Stomach (tissue), 4 donors: ENCODE measurements around the gene SPATS2.

Experiments
- EP300 ChIP-seq: sonication (generic); formaldehyde crosslinking; IDR thresholded peaks from one replicate; pipeline ENCODE4 v1.6.1; 2017; ENCODE audit warnings: antibody characterized with exemption
- POLR2A ChIP-seq, 4 donors: fragments of 450-650 bp; IDR thresholded peaks; one replicate each; pipeline ENCODE4 v1.6.1; 2016; ENCODE audit warnings: antibody characterized with exemption in 4 of 4, control low read depth in 2 of 4, mild to moderate bottlenecking in 1 of 4, moderate library complexity in 1 of 4
- POLR2AphosphoS5 ChIP-seq, 3 donors: sonication (generic); formaldehyde crosslinking; IDR thresholded peaks; one replicate each; pipeline ENCODE4 v1.6.1; 2016; ENCODE audit warnings: antibody characterized with exemption in 3 of 3
- TF ChIP-seq, protein P1 (sequence below), 7 experiments: fragments of 450-650 bp in 4 of 7; fragments of 200-600 bp in 3 of 7; sonication (generic) in 3 of 7; IDR thresholded peaks; one replicate each; pipeline ENCODE4 v1.5.1; 2016 to 2019; ENCODE audit warnings: antibody characterized with exemption in 7 of 7, control low read depth in 2 of 7, mild to moderate bottlenecking in 1 of 7

- TF ChIP-seq POLR2AphosphoS5 (IDR thresholded peaks at IDR 0.05) (no peak), POLR2A (IDR thresholded peaks at IDR 0.05) (no peak), EP300 (no peak)
- TF ChIP-seq, protein P1, sequence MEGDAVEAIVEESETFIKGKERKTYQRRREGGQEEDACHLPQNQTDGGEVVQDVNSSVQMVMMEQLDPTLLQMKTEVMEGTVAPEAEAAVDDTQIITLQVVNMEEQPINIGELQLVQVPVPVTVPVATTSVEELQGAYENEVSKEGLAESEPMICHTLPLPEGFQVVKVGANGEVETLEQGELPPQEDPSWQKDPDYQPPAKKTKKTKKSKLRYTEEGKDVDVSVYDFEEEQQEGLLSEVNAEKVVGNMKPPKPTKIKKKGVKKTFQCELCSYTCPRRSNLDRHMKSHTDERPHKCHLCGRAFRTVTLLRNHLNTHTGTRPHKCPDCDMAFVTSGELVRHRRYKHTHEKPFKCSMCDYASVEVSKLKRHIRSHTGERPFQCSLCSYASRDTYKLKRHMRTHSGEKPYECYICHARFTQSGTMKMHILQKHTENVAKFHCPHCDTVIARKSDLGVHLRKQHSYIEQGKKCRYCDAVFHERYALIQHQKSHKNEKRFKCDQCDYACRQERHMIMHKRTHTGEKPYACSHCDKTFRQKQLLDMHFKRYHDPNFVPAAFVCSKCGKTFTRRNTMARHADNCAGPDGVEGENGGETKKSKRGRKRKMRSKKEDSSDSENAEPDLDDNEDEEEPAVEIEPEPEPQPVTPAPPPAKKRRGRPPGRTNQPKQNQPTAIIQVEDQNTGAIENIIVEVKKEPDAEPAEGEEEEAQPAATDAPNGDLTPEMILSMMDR (IDR thresholded peaks at IDR 0.05): no peak
These were observed 5.2 kb upstream of the SPATS2 start for GRCh38 chr12:49362077-49362476.
